Sigmoid colon (tissue), 7 donors: ENCODE results near the gene BMPR1A. TPM values are rescaled to one million over a fixed set of nuclear protein-coding genes. Genes with fewer than 3 reads are reported as not detected.
"Not testable (repeated sequence)": the region's sequence is repeated elsewhere in the genome, so short reads cannot be mapped to it uniquely, and the experiment has no call there.

ENCODE experiments used
- DNase-seq: peaks from one replicate; pipeline ENCODE4 v3.0.0-alpha.2; 2019
- H3K27ac ChIP-seq, 4 donors: fragments of 200-600 bp; sonication (generic); one replicate each; pipeline ENCODE4 v1.5.1; 2016 to 2019; ENCODE audit warnings: mild to moderate bottlenecking in 1 of 4
- H3K27me3 ChIP-seq, 3 donors: fragments of 200-600 bp; sonication (generic); one replicate each; pipeline ENCODE4 v1.5.1; 2019; ENCODE audit warnings: mild to moderate bottlenecking in 1 of 3
- H3K36me3 ChIP-seq, 4 donors: fragments of 200-600 bp; sonication (generic); one replicate each; pipeline ENCODE4 v1.5.1; 2016 to 2019
- H3K4me1 ChIP-seq, 4 donors: fragments of 200-600 bp; sonication (generic); one replicate each; pipeline ENCODE4 v1.5.1; 2017 to 2019
- H3K4me3 ChIP-seq, 4 donors: fragments of 200-600 bp; sonication (generic); one replicate each; pipeline ENCODE4 v1.5.1; 2017 to 2019; ENCODE audit warnings: mild to moderate bottlenecking in 2 of 4, moderate library complexity in 1 of 4
- H3K9me3 ChIP-seq, 4 donors: fragments of 200-600 bp in 3 of 4; sonication (generic) in 3 of 4; one replicate each; pipeline versions ENCODE4 v1.5.1 to v1.6.1; 2013 to 2019
- EP300 ChIP-seq, 4 donors: sonication (generic); formaldehyde crosslinking; IDR thresholded peaks; one replicate each; pipeline ENCODE4 v1.6.1; 2017; ENCODE audit warnings: antibody characterized with exemption in 4 of 4
- POLR2A ChIP-seq, 2 donors: fragments of 450-650 bp; IDR thresholded peaks; one replicate each; pipeline ENCODE4 v1.6.1; 2016; ENCODE audit warnings: antibody characterized with exemption in 2 of 2, mild to moderate bottlenecking in 2 of 2, moderate library complexity in 2 of 2
- POLR2AphosphoS5 ChIP-seq, 4 donors: sonication (generic); formaldehyde crosslinking; IDR thresholded peaks; one replicate each; pipeline ENCODE4 v1.6.1; 2017; ENCODE audit warnings: antibody characterized with exemption in 4 of 4
- WGBS, 2 donors: extraction: QIAGEN DNeasy Blood & Tissue Kit; methylation state at CpG; one replicate each; pipeline ENCODE4 v1.1.7; 2013; 5-methylcytosine and 5-hydroxymethylcytosine counted together
- intact Hi-C: fragments of 100-400 bp; cut with DNase I; formaldehyde crosslinking; loops from one replicate; pipeline ENCODE4 v1.15.1; 2023
- polyA plus RNA-seq, 3 donors: library from polyadenylated mRNA; stranded (reverse); fragments of 200-250 nt; gene quantifications; one replicate each; pipeline ENCODE4 v1.2.3, GENCODE V29; 2013
- total RNA-seq, 4 donors: library from RNA; depleted of rRNA; stranded (reverse); fragments of >200 nt; gene quantifications; one replicate each; pipeline ENCODE4 v1.1.0, GENCODE V29; 2016
- TF ChIP-seq, protein P1 (sequence below), 4 experiments: fragments of 450-650 bp in 3 of 4; fragments of 200-600 bp in 1 of 4; IDR thresholded peaks; one replicate each; pipeline ENCODE4 v1.5.1; 2016 to 2019; ENCODE audit warnings: antibody characterized with exemption in 4 of 4, mild to moderate bottlenecking in 3 of 4, moderate library complexity in 2 of 4
- donor health status: healthy with polysubstance abuse.
- donor health status: Bipolar disorder and iron deficiency.
- donor health status: healthy.

BMPR1A gene
- total and polyA plus RNA-seq, 7 donors, result 5.5 to 145 (median 84.2) TPM

DNA sequence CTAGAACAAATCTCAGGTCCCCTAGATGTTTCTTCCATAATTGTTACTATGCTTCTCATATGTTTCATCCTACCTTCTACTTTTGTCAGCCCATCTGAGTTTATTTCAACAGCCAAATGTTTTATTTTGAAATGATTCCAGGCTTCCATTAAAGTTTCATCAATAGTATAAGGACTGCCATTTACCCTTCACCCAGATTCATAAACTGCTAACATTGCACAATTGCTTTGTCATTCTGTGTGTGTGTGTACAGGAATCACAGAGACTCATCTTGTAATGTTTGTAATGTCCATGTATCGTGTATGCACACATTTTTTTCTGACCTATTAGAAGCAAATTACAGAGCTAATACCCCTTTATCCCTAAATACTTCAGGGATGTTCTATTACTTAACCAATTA lies 175.5 kb downstream of the BMPR1A start:
- Histone ChIP-seq H3K4me1 (peaks cover 0 to 29% (median 18%) of the 10 kb centered on the region in 4 donors), H3K4me3 (no peak overlapping the region), H3K27me3 (no peaks in the 10 kb centered on the region), H3K9me3 (no peaks in the 10 kb centered on the region), H3K27ac (peak overlapping the region in 3 of 4 donors; percentile 29 to 55 (median 49)), H3K36me3 (peaks cover 6 to 30% (median 8%) of the 10 kb centered on the region in 4 donors)
- intact Hi-C loops, result no loop called here
- TF ChIP-seq POLR2AphosphoS5 (IDR thresholded peaks at IDR 0.05), result no peak
- no peak for TF ChIP-seq POLR2A (IDR thresholded peaks at IDR 0.05)
- TF ChIP-seq EP300 (IDR thresholded peaks at IDR 0.05), result no peak
- TF ChIP-seq, protein P1, sequence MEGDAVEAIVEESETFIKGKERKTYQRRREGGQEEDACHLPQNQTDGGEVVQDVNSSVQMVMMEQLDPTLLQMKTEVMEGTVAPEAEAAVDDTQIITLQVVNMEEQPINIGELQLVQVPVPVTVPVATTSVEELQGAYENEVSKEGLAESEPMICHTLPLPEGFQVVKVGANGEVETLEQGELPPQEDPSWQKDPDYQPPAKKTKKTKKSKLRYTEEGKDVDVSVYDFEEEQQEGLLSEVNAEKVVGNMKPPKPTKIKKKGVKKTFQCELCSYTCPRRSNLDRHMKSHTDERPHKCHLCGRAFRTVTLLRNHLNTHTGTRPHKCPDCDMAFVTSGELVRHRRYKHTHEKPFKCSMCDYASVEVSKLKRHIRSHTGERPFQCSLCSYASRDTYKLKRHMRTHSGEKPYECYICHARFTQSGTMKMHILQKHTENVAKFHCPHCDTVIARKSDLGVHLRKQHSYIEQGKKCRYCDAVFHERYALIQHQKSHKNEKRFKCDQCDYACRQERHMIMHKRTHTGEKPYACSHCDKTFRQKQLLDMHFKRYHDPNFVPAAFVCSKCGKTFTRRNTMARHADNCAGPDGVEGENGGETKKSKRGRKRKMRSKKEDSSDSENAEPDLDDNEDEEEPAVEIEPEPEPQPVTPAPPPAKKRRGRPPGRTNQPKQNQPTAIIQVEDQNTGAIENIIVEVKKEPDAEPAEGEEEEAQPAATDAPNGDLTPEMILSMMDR (IDR thresholded peaks at IDR 0.05), result no peak
- 51 to 78% methylated on average over 1 of the region's 1 CpG for WGBS, 2 donors
- no peak for DNase-seq

DNA sequence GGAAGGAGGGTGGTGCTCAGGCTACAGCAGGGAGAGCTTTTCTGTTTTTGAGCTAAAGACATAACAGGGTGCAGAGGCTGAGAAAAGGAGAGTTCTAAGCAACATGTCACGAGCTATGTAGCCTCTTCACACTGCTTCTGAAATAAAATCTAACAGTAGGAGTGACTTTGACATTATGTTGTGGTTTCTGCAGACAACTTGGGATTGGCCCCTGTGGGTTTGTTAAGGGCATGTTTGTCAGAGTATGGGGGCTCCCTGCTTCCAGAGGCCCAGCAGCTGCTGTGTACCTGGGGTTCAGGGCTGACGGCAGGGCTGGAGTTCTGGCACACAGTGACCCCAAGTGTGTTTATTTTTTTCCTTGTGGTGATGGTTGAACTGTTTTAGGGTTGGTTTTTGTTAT lies 176.3 kb downstream of the BMPR1A start:
- WGBS, 2 donors, result 75 to 93% methylated on average over 2 of the region's 2 CpGs
- no peak for TF ChIP-seq POLR2AphosphoS5 (IDR thresholded peaks at IDR 0.05)
- Histone ChIP-seq H3K36me3 (peaks cover 6 to 30% (median 8%) of the 10 kb centered on the region in 4 donors), H3K27ac (peak overlapping the region in 3 of 4 donors; percentile 29 to 55 (median 49)), H3K4me1 (peaks cover 0 to 29% (median 14%) of the 10 kb centered on the region in 4 donors), H3K4me3 (no peak overlapping the region), H3K9me3 (no peaks in the 10 kb centered on the region), H3K27me3 (no peaks in the 10 kb centered on the region)
- no peak for DNase-seq
- intact Hi-C loops, result no loop called here

DNA sequence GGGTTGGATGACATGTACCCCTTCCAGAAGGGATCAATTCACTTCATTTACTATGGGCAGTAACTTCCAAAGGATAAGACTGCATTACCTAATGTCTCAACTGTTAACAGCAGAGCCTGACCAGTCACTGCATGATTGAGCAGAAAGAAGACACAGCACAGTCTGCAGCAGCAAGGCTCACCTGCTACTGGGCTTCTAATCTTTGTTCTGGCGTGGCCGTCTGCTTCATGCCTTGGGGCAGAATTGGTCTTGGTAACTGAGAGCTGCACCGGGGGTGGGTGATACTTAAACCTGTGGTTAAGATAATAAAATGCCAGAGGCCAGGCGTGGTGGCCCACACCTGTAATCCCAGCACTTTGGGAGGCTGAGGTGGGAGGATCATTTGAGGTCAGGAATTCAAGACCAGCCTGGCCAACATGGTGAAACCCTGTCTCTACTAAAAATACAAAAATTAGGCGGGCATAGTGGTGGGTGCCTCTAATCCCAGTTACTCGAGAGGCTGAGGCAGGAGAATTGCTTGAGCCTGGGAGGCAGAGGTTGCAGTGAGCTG lies 177.8 kb downstream of the BMPR1A start:
- H3K4me3 ChIP-seq, H3K27ac ChIP-seq, H3K9me3 ChIP-seq, H3K27me3 ChIP-seq, DNase-seq, intact Hi-C loops: not testable (repeated sequence)
- peaks cover 6 to 23% (median 8%) of the 10 kb centered on the region in 4 donors for H3K36me3 ChIP-seq
- 75 to 86% methylated on average over 6 of the region's 6 CpGs for WGBS, 2 donors
- H3K4me1 ChIP-seq, result peaks cover 0 to 31% (median 10%) of the 10 kb centered on the region in 4 donors

DNA sequence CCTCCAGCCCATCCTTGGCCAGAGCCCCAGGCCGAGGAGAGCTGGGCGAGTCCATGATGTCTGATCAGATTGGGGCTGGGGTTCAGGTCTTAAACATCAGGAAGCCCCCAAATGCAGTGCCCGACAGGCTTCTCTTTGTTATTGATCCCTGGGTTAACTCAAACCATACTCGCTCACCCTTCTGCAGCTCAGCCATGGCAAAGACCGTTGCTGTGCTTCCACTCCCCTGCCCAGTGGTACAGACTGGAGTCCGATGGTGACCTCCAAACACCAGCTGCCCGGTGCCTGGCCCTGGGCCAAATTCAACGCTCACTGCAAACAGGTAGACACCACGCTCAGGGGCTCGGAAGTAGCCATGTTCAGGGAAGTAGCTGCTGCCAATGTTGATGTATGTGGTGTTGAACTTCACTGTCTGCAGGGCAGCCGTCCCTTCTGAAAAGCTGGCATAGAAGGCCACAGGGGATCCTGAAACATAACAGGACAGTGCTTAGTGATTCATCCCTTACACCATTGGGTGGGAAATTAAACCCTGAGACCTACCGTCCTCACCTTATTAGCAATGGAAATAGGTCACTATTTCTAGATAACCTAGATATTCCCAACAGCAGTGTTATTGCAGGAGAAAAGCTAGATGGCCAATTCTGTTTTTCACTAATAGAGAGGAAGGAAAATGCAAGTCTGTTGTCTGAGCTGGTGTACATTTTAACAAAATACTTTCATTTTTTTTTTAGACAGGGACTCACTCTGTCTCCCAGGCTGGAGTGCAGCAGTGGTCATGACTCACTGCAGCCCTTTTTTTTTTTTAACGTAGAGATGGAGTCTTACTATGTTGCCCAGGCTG lies 180.5 kb downstream of the BMPR1A start:
- no peaks in the 10 kb centered on the region for H3K9me3 ChIP-seq
- intact Hi-C loops, result no loop called here
- no peak for DNase-seq
- H3K36me3 ChIP-seq, result peaks cover 0 to 2% (median 0%) of the 10 kb centered on the region in 4 donors
- no peak for TF ChIP-seq EP300 (IDR thresholded peaks at IDR 0.05)
- TF ChIP-seq POLR2AphosphoS5 (IDR thresholded peaks at IDR 0.05), result peak in 1 of 4 donors; percentile 43
- H3K4me3 ChIP-seq, result no peak overlapping the region
- WGBS, 2 donors, result 59 to 78% methylated on average over 13 of the region's 13 CpGs
- H3K27ac ChIP-seq, result peak overlapping the region in 2 of 4 donors; percentile 14 to 46
- no peaks in the 10 kb centered on the region for H3K27me3 ChIP-seq
- peaks cover 0 to 15% (median 4%) of the 10 kb centered on the region in 4 donors for H3K4me1 ChIP-seq

DNA sequence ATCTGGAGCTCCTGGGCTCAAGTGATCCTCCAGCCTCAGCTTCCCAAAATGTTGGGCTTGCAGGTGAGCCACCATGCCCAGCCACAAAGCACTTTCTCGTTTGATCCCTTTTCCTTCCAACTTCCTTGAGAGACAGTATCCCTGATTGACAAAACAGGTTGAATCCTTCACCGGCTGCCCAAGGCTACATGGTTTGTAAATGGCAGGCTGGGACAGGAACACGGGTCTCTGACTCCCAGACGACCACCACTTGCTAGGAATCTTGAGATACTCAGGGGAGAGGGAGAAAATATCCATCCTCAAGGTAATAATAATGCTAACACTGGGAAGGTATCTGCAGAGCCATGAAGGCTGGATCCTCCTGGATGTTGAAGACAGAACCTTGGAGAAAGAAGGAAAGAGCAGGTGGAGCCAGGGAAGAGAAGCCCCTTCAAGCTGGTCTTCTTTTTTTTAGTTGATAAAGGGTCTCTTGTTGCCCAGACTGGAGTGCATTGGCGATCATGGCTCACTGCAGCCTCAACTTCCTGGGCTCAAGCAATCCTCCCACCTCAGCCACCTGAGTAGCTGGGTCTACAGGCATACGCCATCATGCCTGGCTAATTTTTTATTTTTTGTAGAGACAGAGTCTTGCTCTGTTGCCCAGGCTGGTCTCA lies 181.2 kb downstream of the BMPR1A start:
- WGBS, 2 donors, result 70 to 79% methylated on average over 6 of the region's 6 CpGs
- Histone ChIP-seq H3K9me3 (no peaks in the 10 kb centered on the region), H3K27ac (peak overlapping the region in 2 of 4 donors; percentile 14 to 46), H3K27me3 (no peaks in the 10 kb centered on the region), H3K4me3 (no peak overlapping the region), H3K4me1 (peaks cover 0 to 20% (median 9%) of the 10 kb centered on the region in 4 donors), H3K36me3 (no peaks in the 10 kb centered on the region)
- TF ChIP-seq POLR2A (IDR thresholded peaks at IDR 0.05) (no peak), EP300 (IDR thresholded peaks at IDR 0.05) (no peak), POLR2AphosphoS5 (IDR thresholded peaks at IDR 0.05) (peak in 1 of 4 donors; percentile 2)
- TF ChIP-seq, protein P1 (IDR thresholded peaks at IDR 0.05), result no peak
- intact Hi-C loops, result no loop called here
- no peak for DNase-seq

DNA sequence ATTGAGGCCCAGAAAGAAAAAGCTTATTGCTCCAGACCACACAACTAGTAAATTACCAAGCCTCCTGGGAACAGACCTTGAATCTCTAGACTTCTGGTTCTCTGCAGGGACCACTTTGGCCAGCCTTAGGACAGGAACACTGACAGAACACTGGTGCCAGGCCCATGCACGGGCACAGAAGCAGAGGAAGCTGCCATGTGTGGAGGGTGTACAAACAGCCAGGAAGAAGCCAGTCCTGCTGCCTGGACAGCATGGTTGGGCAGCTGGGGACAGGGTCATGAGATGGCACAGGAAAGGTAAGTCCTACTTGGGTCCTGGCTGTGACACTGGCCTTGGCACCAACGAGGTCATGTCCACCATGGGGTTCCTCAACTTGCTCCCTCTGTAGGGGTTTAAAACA lies 181.8 kb downstream of the BMPR1A start:
- intact Hi-C loops, result no loop called here
- TF ChIP-seq POLR2AphosphoS5 (IDR thresholded peaks at IDR 0.05) (peak in 2 of 4 donors; percentile 5 to 6), POLR2A (IDR thresholded peaks at IDR 0.05) (no peak)
- TF ChIP-seq, protein P1 (IDR thresholded peaks at IDR 0.05), result no peak
- H3K4me1 ChIP-seq, result peaks cover 0 to 24% (median 13%) of the 10 kb centered on the region in 4 donors
- H3K9me3 ChIP-seq, result no peaks in the 10 kb centered on the region
- WGBS, 2 donors, result 86 to 92% methylated on average over 2 of the region's 2 CpGs
- no peak overlapping the region for H3K27ac ChIP-seq
- H3K4me3 ChIP-seq, result no peak overlapping the region
- no peak for DNase-seq
- no peaks in the 10 kb centered on the region for H3K27me3 ChIP-seq
- no peaks in the 10 kb centered on the region for H3K36me3 ChIP-seq

DNA sequence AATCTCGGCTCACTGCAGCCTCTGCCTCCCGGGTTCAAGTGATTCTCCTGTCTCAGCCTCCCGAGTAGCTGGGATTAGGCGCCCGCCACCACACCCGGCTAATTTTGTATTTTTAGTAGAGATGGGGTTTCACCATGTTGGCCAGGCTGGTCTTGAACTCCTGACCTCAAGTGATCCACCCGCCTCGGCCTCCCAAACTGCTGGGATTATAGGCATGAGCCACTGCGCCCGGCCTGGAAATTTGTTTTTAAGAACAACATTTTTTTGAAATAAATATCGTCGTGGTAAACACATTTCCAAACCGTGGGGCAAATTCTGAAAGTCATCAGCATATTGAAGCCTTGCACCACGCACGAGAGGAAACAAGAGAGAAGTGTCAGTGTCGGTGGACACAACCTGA lies 183.7 kb downstream of the BMPR1A start:
- H3K27me3 ChIP-seq, H3K36me3 ChIP-seq, H3K27ac ChIP-seq, H3K9me3 ChIP-seq, intact Hi-C loops, H3K4me3 ChIP-seq, DNase-seq: not testable (repeated sequence)
- 77 to 91% methylated on average over 16 of the region's 16 CpGs for WGBS, 2 donors
- peaks cover 0 to 25% (median 13%) of the 10 kb centered on the region in 4 donors for H3K4me1 ChIP-seq
